ENCODE results near the gene MECP2. TPM values are rescaled to one million over a fixed set of nuclear protein-coding genes. Genes with fewer than 3 reads are reported as not detected.
"Not testable (repeated sequence)": the region's sequence is repeated elsewhere in the genome, so short reads cannot be mapped to it uniquely, and the experiment has no call there.

Gene MECP2
- total RNA-seq, result 10 to 100 TPM; 57.7 to 79.4 (median 64.8) TPM

DNA sequence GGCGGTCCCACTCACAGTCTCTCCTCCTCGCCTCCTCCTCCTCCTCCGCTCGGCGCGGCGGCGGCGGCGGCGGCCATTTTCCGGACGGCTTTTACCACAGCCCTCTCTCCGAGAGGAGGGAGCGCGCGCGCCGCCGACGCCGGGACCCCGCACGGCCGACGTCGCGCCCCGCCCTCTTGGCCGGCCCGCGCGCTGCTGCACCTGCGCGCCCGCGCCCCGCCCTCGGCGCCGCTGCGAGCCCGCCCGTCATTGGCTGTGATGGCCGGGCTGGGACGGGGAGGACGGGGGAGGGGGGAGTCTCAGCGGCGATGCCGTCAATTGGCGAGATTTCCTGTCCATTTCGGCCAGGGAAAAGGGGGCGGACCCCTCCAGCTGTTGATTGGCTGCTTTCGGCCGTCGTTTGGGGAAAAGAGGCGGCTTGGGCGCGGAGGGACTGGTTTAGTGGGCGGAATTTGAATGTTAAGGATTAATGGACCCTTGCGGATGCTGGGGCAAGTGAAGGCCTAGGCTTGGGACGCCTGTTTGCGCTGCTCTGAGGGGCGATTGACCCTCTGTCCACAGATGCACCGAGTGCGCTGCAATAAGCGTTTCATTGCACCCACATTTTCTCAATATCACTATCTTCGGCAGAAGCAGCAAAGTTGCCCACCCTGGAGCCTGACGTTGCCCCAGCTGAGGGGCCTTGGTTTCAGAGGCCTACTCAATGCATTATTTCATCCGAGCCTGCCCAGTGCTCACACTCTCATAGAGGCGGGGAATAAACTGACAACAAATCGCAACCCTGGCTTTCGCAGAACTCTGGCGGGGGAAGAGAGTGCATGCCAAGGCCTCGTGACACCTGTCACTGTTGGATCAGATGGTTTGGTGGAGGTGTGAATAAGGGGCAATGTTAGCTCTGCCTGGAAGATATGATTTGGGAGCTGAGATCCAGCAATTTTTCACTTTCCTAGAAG is at the start of gene MECP2:
TSS of gene MECP2 (minus strand) at position 129 of the 953 bp plus-strand sequence.
- Histone ChIP-seq H3K4me1 (peaks cover 21 to 37% (median 33%) of the 10 kb centered on the region in 4 donors), H3K27me3 (no peaks in the 10 kb centered on the region), H3K9me3 (no peaks in the 10 kb centered on the region), H3K36me3 (no peaks in the 10 kb centered on the region), H3K27ac (replicated peaks in 1 of 4) (peak within 1 kb of the TSS; percentile 95 to 99 (median 98)), H3K4me3 (peak within 1 kb of the TSS; percentile 77 to 88 (median 80))
- 46% methylated on average over 27 of the region's 75 CpGs for WGBS
- intact Hi-C loops (cut with DNase I), result no loop called here
- TF ChIP-seq, protein P1, sequence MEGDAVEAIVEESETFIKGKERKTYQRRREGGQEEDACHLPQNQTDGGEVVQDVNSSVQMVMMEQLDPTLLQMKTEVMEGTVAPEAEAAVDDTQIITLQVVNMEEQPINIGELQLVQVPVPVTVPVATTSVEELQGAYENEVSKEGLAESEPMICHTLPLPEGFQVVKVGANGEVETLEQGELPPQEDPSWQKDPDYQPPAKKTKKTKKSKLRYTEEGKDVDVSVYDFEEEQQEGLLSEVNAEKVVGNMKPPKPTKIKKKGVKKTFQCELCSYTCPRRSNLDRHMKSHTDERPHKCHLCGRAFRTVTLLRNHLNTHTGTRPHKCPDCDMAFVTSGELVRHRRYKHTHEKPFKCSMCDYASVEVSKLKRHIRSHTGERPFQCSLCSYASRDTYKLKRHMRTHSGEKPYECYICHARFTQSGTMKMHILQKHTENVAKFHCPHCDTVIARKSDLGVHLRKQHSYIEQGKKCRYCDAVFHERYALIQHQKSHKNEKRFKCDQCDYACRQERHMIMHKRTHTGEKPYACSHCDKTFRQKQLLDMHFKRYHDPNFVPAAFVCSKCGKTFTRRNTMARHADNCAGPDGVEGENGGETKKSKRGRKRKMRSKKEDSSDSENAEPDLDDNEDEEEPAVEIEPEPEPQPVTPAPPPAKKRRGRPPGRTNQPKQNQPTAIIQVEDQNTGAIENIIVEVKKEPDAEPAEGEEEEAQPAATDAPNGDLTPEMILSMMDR (IDR thresholded peaks at IDR 0.05), result no peak
- TF ChIP-seq EP300 (IDR thresholded peaks at IDR 0.05) (no peak), POLR2A (IDR thresholded peaks at IDR 0.05; ENCODE audit: low read depth) (no peak), POLR2AphosphoS5 (IDR thresholded peaks at IDR 0.05) (peak; percentile 42 to 76)
- DNase-seq (ENCODE audit: extremely low spot score), result peak; percentile 97

- H3K4me3 ChIP-seq; intact Hi-C loops (cut with DNase I); H3K27me3 ChIP-seq; H3K36me3 ChIP-seq; H3K4me1 ChIP-seq; DNase-seq (ENCODE audit: extremely low spot score); H3K9me3 ChIP-seq; H3K27ac ChIP-seq (replicated peaks in 1 of 4): not testable (repeated sequence)
- WGBS, result 95% methylated on average over 9 of the region's 15 CpGs
These were observed 46.5 kb upstream of the MECP2 start, which contains the start of gene OPN1LW for GRCh38 chrX:154144010-154144409. OPN1LW (plus strand) TSS chrX:154144243; CDS start chrX:154144284, 41 bp downstream.

GRCh38 chrX:154142950-154143745 is 45.6 kb upstream of the MECP2 start:
- DNase-seq (ENCODE audit: extremely low spot score), result no peak
- H3K9me3 ChIP-seq, result no peaks in the 10 kb centered on the region
- H3K36me3 ChIP-seq, result no peaks in the 10 kb centered on the region
- no peaks in the 10 kb centered on the region for H3K27me3 ChIP-seq
- WGBS, result 78% methylated on average over 22 of the region's 23 CpGs
- intact Hi-C loops (cut with DNase I), result no loop called here
- no peaks in the 10 kb centered on the region for H3K4me1 ChIP-seq
- no peak overlapping the region for H3K4me3 ChIP-seq
- TF ChIP-seq POLR2A (IDR thresholded peaks at IDR 0.05; ENCODE audit: low read depth) (no peak), POLR2AphosphoS5 (IDR thresholded peaks at IDR 0.05) (no peak), EP300 (IDR thresholded peaks at IDR 0.05) (no peak)
- TF ChIP-seq, protein P1 (IDR thresholded peaks at IDR 0.05), result no peak
- H3K27ac ChIP-seq (replicated peaks in 1 of 4), result no peak overlapping the region

GRCh38 chrX:154142386-154142785 is 44.9 kb upstream of the MECP2 start:
- no peak for DNase-seq (ENCODE audit: extremely low spot score)
- TF ChIP-seq EP300 (IDR thresholded peaks at IDR 0.05) (no peak), POLR2A (IDR thresholded peaks at IDR 0.05; ENCODE audit: low read depth) (no peak), POLR2AphosphoS5 (IDR thresholded peaks at IDR 0.05) (no peak)
- TF ChIP-seq, protein P1 (IDR thresholded peaks at IDR 0.05), result no peak
- Histone ChIP-seq H3K36me3 (no peaks in the 10 kb centered on the region), H3K4me3 (no peak overlapping the region), H3K27ac (replicated peaks in 1 of 4) (no peak overlapping the region), H3K4me1 (no peaks in the 10 kb centered on the region), H3K27me3 (no peaks in the 10 kb centered on the region), H3K9me3 (no peaks in the 10 kb centered on the region)
- 93% methylated on average over 8 of the region's 8 CpGs for WGBS
- intact Hi-C loops (cut with DNase I), result no loop called here

DNA sequence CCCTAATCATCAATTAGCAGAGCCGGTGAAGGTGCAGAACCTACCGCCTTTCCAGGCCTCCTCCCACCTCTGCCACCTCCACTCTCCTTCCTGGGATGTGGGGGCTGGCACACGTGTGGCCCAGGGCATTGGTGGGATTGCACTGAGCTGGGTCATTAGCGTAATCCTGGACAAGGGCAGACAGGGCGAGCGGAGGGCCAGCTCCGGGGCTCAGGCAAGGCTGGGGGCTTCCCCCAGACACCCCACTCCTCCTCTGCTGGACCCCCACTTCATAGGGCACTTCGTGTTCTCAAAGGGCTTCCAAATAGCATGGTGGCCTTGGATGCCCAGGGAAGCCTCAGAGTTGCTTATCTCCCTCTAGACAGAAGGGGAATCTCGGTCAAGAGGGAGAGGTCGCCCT is 43.2 kb upstream of the MECP2 start:
- WGBS, result 85% methylated on average over 10 of the region's 10 CpGs
- Histone ChIP-seq H3K9me3 (no peaks in the 10 kb centered on the region), H3K27ac (replicated peaks in 1 of 4) (no peak overlapping the region), H3K4me3 (no peak overlapping the region), H3K4me1 (peaks cover 0 to 5% (median 4%) of the 10 kb centered on the region in 4 donors), H3K36me3 (no peaks in the 10 kb centered on the region), H3K27me3 (no peaks in the 10 kb centered on the region)
- no peak for TF ChIP-seq POLR2A (IDR thresholded peaks at IDR 0.05; ENCODE audit: low read depth)
- no peak for TF ChIP-seq POLR2AphosphoS5 (IDR thresholded peaks at IDR 0.05)
- TF ChIP-seq, protein P1 (IDR thresholded peaks at IDR 0.05), result no peak
- no peak for TF ChIP-seq EP300 (IDR thresholded peaks at IDR 0.05)
- intact Hi-C loops (cut with DNase I), result no loop called here
- DNase-seq (ENCODE audit: extremely low spot score), result no peak

All from esophagus muscularis mucosa (tissue), 4 donors.